Mesothelial cell of epicardium (in vitro differentiated cells): ENCODE results near the gene SNAP47. TPM values are rescaled to one million over a fixed set of nuclear protein-coding genes. Genes with fewer than 3 reads are reported as not detected.

Experiments
- DNase-seq, 2 experiments: peaks; one replicate each; pipeline ENCODE4 v3.0.0; 2021; ENCODE audit warnings: low spot score in 2 of 2; ENCODE audit not compliant: unreplicated experiment in 2 of 2
- H3K27ac Mint-ChIP-seq: 2 replicates; pipeline ENCODE4 v1.8.0; 2021; ENCODE audit warnings: mixed read lengths
- H3K27me3 Mint-ChIP-seq: 2 replicates; pipeline ENCODE4 v1.8.0; 2021; ENCODE audit warnings: low read depth, mixed read lengths
- H3K36me3 Mint-ChIP-seq: 2 replicates; pipeline ENCODE4 v1.8.0; 2021; ENCODE audit warnings: mixed read lengths
- H3K4me1 Mint-ChIP-seq: 2 replicates; pipeline ENCODE4 v1.8.0; 2021; ENCODE audit warnings: mixed read lengths
- H3K4me3 Mint-ChIP-seq: 2 replicates; pipeline ENCODE4 v1.8.0; 2021; ENCODE audit warnings: mild to moderate bottlenecking, moderate library complexity, mixed read lengths
- H3K9me3 Mint-ChIP-seq: 2 replicates; pipeline ENCODE4 v1.8.0; 2021; ENCODE audit warnings: mixed read lengths
- CTCF ChIP-seq: fragments of 200-600 bp; sonication (generic); IDR thresholded peaks from one replicate; pipeline ENCODE4 v1.5.0; 2021; ENCODE audit warnings: antibody characterized with exemption; ENCODE audit not compliant: unreplicated experiment
- total RNA-seq: library from RNA; stranded (reverse); gene quantifications from 3 replicates; pipeline ENCODE4 v1.2.1, GENCODE V29; 2021

The SNAP47 gene
- total RNA-seq, 1 donor from 2014 or later = 42.6 TPM

- peak; percentile 12 for TF ChIP-seq CTCF
- Mint-ChIP-seq H3K27me3 (no peaks in the 10 kb centered on the region), H3K4me3 (peak overlapping the region; percentile 57), H3K4me1 (peaks cover 35% of the 10 kb centered on the region), H3K27ac (peak overlapping the region; percentile 53), H3K36me3 (no peaks in the 10 kb centered on the region), H3K9me3 (no peaks in the 10 kb centered on the region)
- no peak for DNase-seq
These were observed 4.5 kb upstream of the SNAP47 start for GRCh38 chr1:227730630-227731151.

GRCh38 chr1:227731241-227731677 is 4.0 kb upstream of the SNAP47 start:
- no peaks in the 10 kb centered on the region for H3K9me3 Mint-ChIP-seq
- no peaks in the 10 kb centered on the region for H3K27me3 Mint-ChIP-seq
- peaks cover 38% of the 10 kb centered on the region for H3K4me1 Mint-ChIP-seq
- no peak overlapping the region for H3K27ac Mint-ChIP-seq
- no peak for TF ChIP-seq CTCF
- no peak for DNase-seq
- H3K36me3 Mint-ChIP-seq = no peaks in the 10 kb centered on the region
- no peak overlapping the region for H3K4me3 Mint-ChIP-seq

GRCh38 chr1:227731696-227732585 is 3.3 kb upstream of the SNAP47 start:
- no peak for DNase-seq
- H3K4me3 Mint-ChIP-seq = no peak overlapping the region
- H3K9me3 Mint-ChIP-seq = no peaks in the 10 kb centered on the region
- H3K27me3 Mint-ChIP-seq = no peaks in the 10 kb centered on the region
- TF ChIP-seq CTCF = no peak
- H3K36me3 Mint-ChIP-seq = no peaks in the 10 kb centered on the region
- peaks cover 41% of the 10 kb centered on the region for H3K4me1 Mint-ChIP-seq
- no peak overlapping the region for H3K27ac Mint-ChIP-seq

- no peak for DNase-seq
- peaks cover 42% of the 10 kb centered on the region for H3K4me1 Mint-ChIP-seq
- peak overlapping the region; percentile 87 for H3K4me3 Mint-ChIP-seq
- no peaks in the 10 kb centered on the region for H3K9me3 Mint-ChIP-seq
- no peak for TF ChIP-seq CTCF
- no peaks in the 10 kb centered on the region for H3K27me3 Mint-ChIP-seq
- no peak overlapping the region for H3K27ac Mint-ChIP-seq
- H3K36me3 Mint-ChIP-seq = no peaks in the 10 kb centered on the region
These were observed 2.5 kb upstream of the SNAP47 start for GRCh38 chr1:227732586-227733308.

- no peak for DNase-seq
- H3K9me3 Mint-ChIP-seq = no peaks in the 10 kb centered on the region
- H3K4me1 Mint-ChIP-seq = peaks cover 39% of the 10 kb centered on the region
- no peak for TF ChIP-seq CTCF
- no peak overlapping the region for H3K27ac Mint-ChIP-seq
- peak overlapping the region; percentile 87 for H3K4me3 Mint-ChIP-seq
- H3K36me3 Mint-ChIP-seq = no peaks in the 10 kb centered on the region
- H3K27me3 Mint-ChIP-seq = no peaks in the 10 kb centered on the region
These were observed 1.9 kb upstream of the SNAP47 start for GRCh38 chr1:227733309-227733705.
